Stomach (tissue), 9 donors: ENCODE data around the gene MYO1H. TPM values are rescaled to one million over a fixed set of nuclear protein-coding genes. Genes with fewer than 3 reads are reported as not detected.

Experiments used
- DNase-seq, 2 donors: peaks; one replicate each; pipeline versions ENCODE4 v3.0.0 to v3.0.0-alpha.2; 2013 to 2019
- H3K27ac ChIP-seq, 5 donors: fragments of 200-600 bp in 4 of 5; sonication (generic) in 4 of 5; one replicate each; pipeline ENCODE4 v1.5.1; 2013 to 2019; ENCODE audit warnings: mild to moderate bottlenecking in 1 of 5, moderate library complexity in 1 of 5
- H3K27me3 ChIP-seq, 3 donors: fragments of 200-600 bp; sonication (generic); one replicate each; pipeline ENCODE4 v1.5.1; 2017 to 2019; ENCODE audit warnings: mixed run types in 1 of 3
- H3K36me3 ChIP-seq, 4 donors: fragments of 200-600 bp; sonication (generic); 1 replicate in 3 of 4; 2 replicates in 1 of 4; pipeline ENCODE4 v1.5.1; 2016 to 2019
- H3K4me1 ChIP-seq, 4 donors: fragments of 200-600 bp; sonication (generic); one replicate each; pipeline ENCODE4 v1.5.1; 2016 to 2019
- H3K4me3 ChIP-seq, 4 donors: fragments of 200-600 bp; sonication (generic) in 3 of 4; one replicate each; pipeline ENCODE4 v1.5.1; 2016 to 2019; ENCODE audit warnings: mild to moderate bottlenecking in 1 of 4
- H3K9me3 ChIP-seq, 4 donors: fragments of 200-600 bp; sonication (generic); one replicate each; pipeline ENCODE4 v1.5.1; 2016 to 2019
- CTCF ChIP-seq, 7 experiments: fragments of 450-650 bp in 4 of 7; fragments of 200-600 bp in 3 of 7; sonication (generic) in 3 of 7; IDR thresholded peaks; one replicate each; pipeline ENCODE4 v1.5.1; 2016 to 2019; ENCODE audit warnings: antibody characterized with exemption in 7 of 7, control low read depth in 2 of 7, mild to moderate bottlenecking in 1 of 7
- EP300 ChIP-seq: sonication (generic); formaldehyde crosslinking; IDR thresholded peaks from one replicate; pipeline ENCODE4 v1.6.1; 2017; ENCODE audit warnings: antibody characterized with exemption
- POLR2A ChIP-seq, 4 donors: fragments of 450-650 bp; IDR thresholded peaks; one replicate each; pipeline ENCODE4 v1.6.1; 2016; ENCODE audit warnings: antibody characterized with exemption in 4 of 4, control low read depth in 2 of 4, mild to moderate bottlenecking in 1 of 4, moderate library complexity in 1 of 4
- POLR2AphosphoS5 ChIP-seq, 3 donors: sonication (generic); formaldehyde crosslinking; IDR thresholded peaks; one replicate each; pipeline ENCODE4 v1.6.1; 2016; ENCODE audit warnings: antibody characterized with exemption in 3 of 3
- WGBS, 5 donors: extraction: QIAGEN DNeasy Blood & Tissue Kit in 3 of 5; methylation state at CpG; one replicate each; pipeline versions ENCODE4 v1.1.5 to v1.1.7; 2013 to 2018; 5-methylcytosine and 5-hydroxymethylcytosine counted together
- intact Hi-C: fragments of 100-400 bp; cut with DNase I; formaldehyde crosslinking; loops from one replicate; pipeline ENCODE4 v1.15.1; 2023; ENCODE audit warnings: low total_unique reads
- polyA plus RNA-seq, 3 donors: library from polyadenylated mRNA; stranded (reverse); fragments of 200-250 nt; gene quantifications; one replicate each; pipeline ENCODE4 v1.2.3, GENCODE V29; 2013
- total RNA-seq, 5 donors: library from RNA; depleted of rRNA; stranded (reverse); fragments of >200 nt; gene quantifications; one replicate each; pipeline versions ENCODE4 v1.1.0 to v1.2.3, GENCODE V29; 2014 to 2016
- donor health status: healthy with polysubstance abuse.
- donor health status: Bipolar disorder and iron deficiency.
- donor health status: healthy.

The MYO1H gene
- total and polyA plus RNA-seq, 8 donors = 0.08 TPM; not detected in 7

GRCh38 chr12:109489955-109490565 lies 142.4 kb downstream of the MYO1H start:
- intact Hi-C loops = loop anchor here (10.0 kb wide), 1 partner anchor 65 kb away; no protein-coding TSS in a partner anchor
- H3K9me3 ChIP-seq = no peaks in the 10 kb centered on the region
- no peak for DNase-seq
- TF ChIP-seq POLR2A (IDR thresholded peaks at IDR 0.05) (no peak), POLR2AphosphoS5 (IDR thresholded peaks at IDR 0.05) (no peak), EP300 (no peak), CTCF (IDR thresholded peaks at IDR 0.05) (no peak)
- peaks cover 75 to 100% (median 100%) of the 10 kb centered on the region in 4 donors for H3K36me3 ChIP-seq
- 79 to 93% (median 85%) methylated on average over 1 of the region's 1 CpG for WGBS, 5 donors
- H3K27ac ChIP-seq = no peak overlapping the region
- H3K4me3 ChIP-seq = no peak overlapping the region
- H3K4me1 ChIP-seq = no peaks in the 10 kb centered on the region
- no peaks in the 10 kb centered on the region for H3K27me3 ChIP-seq

- DNase-seq = no peak
- Histone ChIP-seq H3K27me3 (no peaks in the 10 kb centered on the region), H3K27ac (no peak overlapping the region), H3K4me3 (no peak overlapping the region), H3K4me1 (no peaks in the 10 kb centered on the region), H3K36me3 (peaks cover 66 to 100% (median 100%) of the 10 kb centered on the region in 4 donors), H3K9me3 (no peaks in the 10 kb centered on the region)
- TF ChIP-seq EP300 (no peak), CTCF (IDR thresholded peaks at IDR 0.05) (no peak), POLR2A (IDR thresholded peaks at IDR 0.05) (no peak), POLR2AphosphoS5 (IDR thresholded peaks at IDR 0.05) (no peak)
- intact Hi-C loops = no loop called here
- WGBS, 5 donors = 93 to 98% (median 96%) methylated on average over 2 to 4 of the region's 4 CpGs
These were observed 144.0 kb downstream of the MYO1H start for GRCh38 chr12:109491671-109492070.

GRCh38 chr12:109492371-109492770 lies 144.7 kb downstream of the MYO1H start:
- peaks cover 59 to 100% (median 98%) of the 10 kb centered on the region in 4 donors for H3K36me3 ChIP-seq
- intact Hi-C loops = no loop called here
- TF ChIP-seq EP300 (no peak), POLR2AphosphoS5 (IDR thresholded peaks at IDR 0.05) (no peak), POLR2A (IDR thresholded peaks at IDR 0.05) (no peak), CTCF (IDR thresholded peaks at IDR 0.05) (no peak)

GRCh38 chr12:109493090-109493489 lies 145.4 kb downstream of the MYO1H start:
- Histone ChIP-seq H3K27ac (no peak overlapping the region), H3K36me3 (peaks cover 57 to 100% (median 98%) of the 10 kb centered on the region in 4 donors), H3K27me3 (no peaks in the 10 kb centered on the region), H3K4me1 (no peaks in the 10 kb centered on the region), H3K4me3 (no peak overlapping the region), H3K9me3 (no peaks in the 10 kb centered on the region)
- TF ChIP-seq CTCF (IDR thresholded peaks at IDR 0.05) (no peak), POLR2A (IDR thresholded peaks at IDR 0.05) (no peak), POLR2AphosphoS5 (IDR thresholded peaks at IDR 0.05) (no peak), EP300 (no peak)
- DNase-seq = no peak
- intact Hi-C loops = no loop called here

More at GRCh38 chr12:109492371-109492770, 144.7 kb downstream of the MYO1H start:
- Histone ChIP-seq H3K4me3 (no peak overlapping the region), H3K4me1 (no peaks in the 10 kb centered on the region), H3K27ac (no peak overlapping the region), H3K9me3 (no peaks in the 10 kb centered on the region), H3K27me3 (no peaks in the 10 kb centered on the region)
- WGBS, 5 donors = 80 to 91% (median 83%) methylated on average over 5 of the region's 5 CpGs
- DNase-seq = peak in 1 of 2 donors; percentile 28
